Astrocyte (in vitro differentiated cells and primary cell): Measurements from ENCODE around the gene ARHGAP23. TPM values are rescaled to one million over a fixed set of nuclear protein-coding genes. Genes with fewer than 3 reads are reported as not detected.

Experiments
- DNase-seq: peaks from one replicate; pipeline ENCODE4 v3.0.0-alpha.2; 2010; ENCODE audit warnings: low read depth
- FAIRE-seq: peaks from 2 replicates; lab custom pipeline; 2011; peaks lifted over from hg19 to GRCh38; lab: Jason Lieb, UNC
- H2AFZ ChIP-seq: 2 replicates; pipeline ENCODE4 v1.6.0; 2012; ENCODE audit warnings: low read depth, low read length, inconsistent platforms
- H3K27ac ChIP-seq: 2 replicates; pipeline ENCODE4 v1.5.1; 2011; ENCODE audit warnings: low read depth, low read length, inconsistent platforms
- H3K27me3 ChIP-seq: 2 replicates; pipeline ENCODE4 v1.6.0; 2011; ENCODE audit warnings: low read length, inconsistent platforms; ENCODE audit not compliant: insufficient read depth
- H3K36me3 ChIP-seq: 2 replicates; pipeline ENCODE4 v1.5.1; 2011; ENCODE audit warnings: low read length, inconsistent platforms; ENCODE audit not compliant: insufficient read depth
- H3K4me1 ChIP-seq: 2 replicates; pipeline ENCODE4 v1.5.1; 2011; ENCODE audit warnings: low read length, inconsistent platforms; ENCODE audit not compliant: insufficient read depth
- H3K4me2 ChIP-seq: 2 replicates; pipeline ENCODE4 v1.6.0; 2012; ENCODE audit warnings: low read length, inconsistent platforms
- H3K4me3 ChIP-seq: 2 replicates; pipeline ENCODE4 v1.5.1; 2011; ENCODE audit warnings: low read depth, mild to moderate bottlenecking, low read length, inconsistent platforms; ENCODE audit not compliant: insufficient read depth
- H3K79me2 ChIP-seq: 2 replicates; pipeline ENCODE4 v1.6.0; 2012; ENCODE audit warnings: mild to moderate bottlenecking, low read length, inconsistent platforms; ENCODE audit not compliant: insufficient read depth
- H3K9ac ChIP-seq: 2 replicates; pipeline ENCODE4 v1.6.0; 2012; ENCODE audit warnings: mild to moderate bottlenecking, low read length, inconsistent platforms
- H3K9me3 ChIP-seq: 2 replicates; pipeline ENCODE4 v1.5.1; 2012; ENCODE audit warnings: low read depth, mild to moderate bottlenecking, low read length, inconsistent platforms; ENCODE audit not compliant: insufficient read depth
- H4K20me1 ChIP-seq: 2 replicates; pipeline ENCODE4 v1.6.0; 2012; ENCODE audit warnings: low read length, inconsistent platforms; ENCODE audit not compliant: insufficient read depth
- H3K27ac Mint-ChIP-seq: one replicate; pipeline ENCODE4 v1.8.0; 2021; ENCODE audit warnings: mild to moderate bottlenecking, mixed read lengths; ENCODE audit not compliant: unreplicated experiment
- H3K27me3 Mint-ChIP-seq: one replicate; pipeline ENCODE4 v1.8.0; 2021; ENCODE audit warnings: low read depth, mixed read lengths; ENCODE audit not compliant: unreplicated experiment
- H3K36me3 Mint-ChIP-seq: one replicate; pipeline ENCODE4 v1.8.0; 2021; ENCODE audit warnings: low read depth, mixed read lengths; ENCODE audit not compliant: unreplicated experiment
- H3K4me1 Mint-ChIP-seq: one replicate; pipeline ENCODE4 v1.8.0; 2021; ENCODE audit warnings: low read depth, mixed read lengths; ENCODE audit not compliant: unreplicated experiment
- H3K4me3 Mint-ChIP-seq: one replicate; pipeline ENCODE4 v1.8.0; 2021; ENCODE audit warnings: mild to moderate bottlenecking, moderate library complexity, mixed read lengths; ENCODE audit not compliant: unreplicated experiment
- H3K9me3 Mint-ChIP-seq: one replicate; pipeline ENCODE4 v1.8.0; 2021; ENCODE audit warnings: mild to moderate bottlenecking, mixed read lengths; ENCODE audit not compliant: unreplicated experiment
- CTCF ChIP-seq: IDR thresholded peaks from 2 replicates; pipeline ENCODE4 v1.5.1; 2011; ENCODE audit warnings: low read depth, mild to moderate bottlenecking, inconsistent platforms, low read length, moderate library complexity; ENCODE audit not compliant: insufficient read depth
- EZH2 ChIP-seq: IDR thresholded peaks from 2 replicates; pipeline ENCODE4 v1.6.1; 2012; ENCODE audit warnings: mild to moderate bottlenecking, low read length, inconsistent platforms; ENCODE audit not compliant: insufficient read depth
- total RNA-seq: library from RNA; stranded (reverse); gene quantifications from 2 replicates; pipeline ENCODE4 v1.2.1, GENCODE V29; 2021

Gene ARHGAP23
- total RNA-seq, 1 donor from 2014 or later = 118 TPM

- H3K9me3 ChIP-seq = no peaks in the 10 kb centered on the region
- no peaks in the 10 kb centered on the region for H3K36me3 Mint-ChIP-seq
- no peak overlapping the region for H3K27ac Mint-ChIP-seq
- no peaks in the 10 kb centered on the region for H3K36me3 ChIP-seq
- no peak overlapping the region for H3K4me3 Mint-ChIP-seq
- DNase-seq = no peak
- H3K9ac ChIP-seq = peak overlapping the region; percentile 38
- TF ChIP-seq EZH2 = no peak
- H3K4me3 ChIP-seq = no peak overlapping the region
- H3K27me3 Mint-ChIP-seq = peaks cover 1% of the 10 kb centered on the region
- H2AFZ ChIP-seq = peak overlapping the region; percentile 69
- H3K79me2 ChIP-seq = peaks cover 27% of the 10 kb centered on the region
- no peak overlapping the region for H3K4me2 ChIP-seq
- H4K20me1 ChIP-seq = peaks cover 11% of the 10 kb centered on the region
- peaks cover 43% of the 10 kb centered on the region for H3K4me1 ChIP-seq
- no peaks in the 10 kb centered on the region for H3K27me3 ChIP-seq
- no peak for FAIRE-seq
- H3K9me3 Mint-ChIP-seq = no peaks in the 10 kb centered on the region
- peaks cover 33% of the 10 kb centered on the region for H3K4me1 Mint-ChIP-seq
- no peak overlapping the region for H3K27ac ChIP-seq
These were observed 3.2 kb upstream of the ARHGAP23 start for GRCh38 chr17:38425031-38425430.

GRCh38 chr17:38425744-38426143, 2.5 kb upstream of the ARHGAP23 start:
- H3K36me3 Mint-ChIP-seq = no peaks in the 10 kb centered on the region
- no peaks in the 10 kb centered on the region for H3K9me3 ChIP-seq
- peak overlapping the region; percentile 69 for H2AFZ ChIP-seq
- H3K9ac ChIP-seq = peak overlapping the region; percentile 38
- FAIRE-seq = no peak
- no peak overlapping the region for H3K4me3 ChIP-seq
- H3K4me1 Mint-ChIP-seq = peaks cover 39% of the 10 kb centered on the region
- H3K27ac Mint-ChIP-seq = peak overlapping the region; percentile 41
- peaks cover 46% of the 10 kb centered on the region for H3K4me1 ChIP-seq
- DNase-seq = peak; percentile 20
- H4K20me1 ChIP-seq = peaks cover 18% of the 10 kb centered on the region
- H3K27me3 ChIP-seq = no peaks in the 10 kb centered on the region
- peaks cover 34% of the 10 kb centered on the region for H3K79me2 ChIP-seq
- H3K4me3 Mint-ChIP-seq = no peak overlapping the region
- no peak for TF ChIP-seq CTCF
- TF ChIP-seq EZH2 = no peak
- peaks cover 1% of the 10 kb centered on the region for H3K27me3 Mint-ChIP-seq
- H3K36me3 ChIP-seq = no peaks in the 10 kb centered on the region
- H3K9me3 Mint-ChIP-seq = no peaks in the 10 kb centered on the region
- H3K27ac ChIP-seq = peak overlapping the region; percentile 10
- H3K4me2 ChIP-seq = peak overlapping the region; percentile 62

- no peaks in the 10 kb centered on the region for H3K36me3 ChIP-seq
- Mint-ChIP-seq H3K9me3 (no peaks in the 10 kb centered on the region), H3K36me3 (no peaks in the 10 kb centered on the region), H3K4me1 (peaks cover 38% of the 10 kb centered on the region), H3K4me3 (peak overlapping the region; percentile 62), H3K27ac (peak overlapping the region; percentile 69), H3K27me3 (peaks cover 1% of the 10 kb centered on the region)
- no peaks in the 10 kb centered on the region for H3K27me3 ChIP-seq
- H2AFZ ChIP-seq = no peak overlapping the region
- DNase-seq = no peak
- no peak overlapping the region for H3K4me3 ChIP-seq
- no peak overlapping the region for H3K9ac ChIP-seq
- no peak for FAIRE-seq
- no peak overlapping the region for H3K4me2 ChIP-seq
- TF ChIP-seq CTCF (no peak), EZH2 (no peak)
- peaks cover 42% of the 10 kb centered on the region for H3K4me1 ChIP-seq
- H4K20me1 ChIP-seq = peaks cover 25% of the 10 kb centered on the region
- H3K79me2 ChIP-seq = peaks cover 41% of the 10 kb centered on the region
- no peaks in the 10 kb centered on the region for H3K9me3 ChIP-seq
- H3K27ac ChIP-seq = no peak overlapping the region
These were observed 1.8 kb upstream of the ARHGAP23 start for GRCh38 chr17:38426441-38426840.
